ENCODE results near the gene PRF1.

PRF1 gene

GRCh38 chr10:70573599-70574506, 28.7 kb downstream of the PRF1 start:
- no peak for DNase-seq

DNA sequence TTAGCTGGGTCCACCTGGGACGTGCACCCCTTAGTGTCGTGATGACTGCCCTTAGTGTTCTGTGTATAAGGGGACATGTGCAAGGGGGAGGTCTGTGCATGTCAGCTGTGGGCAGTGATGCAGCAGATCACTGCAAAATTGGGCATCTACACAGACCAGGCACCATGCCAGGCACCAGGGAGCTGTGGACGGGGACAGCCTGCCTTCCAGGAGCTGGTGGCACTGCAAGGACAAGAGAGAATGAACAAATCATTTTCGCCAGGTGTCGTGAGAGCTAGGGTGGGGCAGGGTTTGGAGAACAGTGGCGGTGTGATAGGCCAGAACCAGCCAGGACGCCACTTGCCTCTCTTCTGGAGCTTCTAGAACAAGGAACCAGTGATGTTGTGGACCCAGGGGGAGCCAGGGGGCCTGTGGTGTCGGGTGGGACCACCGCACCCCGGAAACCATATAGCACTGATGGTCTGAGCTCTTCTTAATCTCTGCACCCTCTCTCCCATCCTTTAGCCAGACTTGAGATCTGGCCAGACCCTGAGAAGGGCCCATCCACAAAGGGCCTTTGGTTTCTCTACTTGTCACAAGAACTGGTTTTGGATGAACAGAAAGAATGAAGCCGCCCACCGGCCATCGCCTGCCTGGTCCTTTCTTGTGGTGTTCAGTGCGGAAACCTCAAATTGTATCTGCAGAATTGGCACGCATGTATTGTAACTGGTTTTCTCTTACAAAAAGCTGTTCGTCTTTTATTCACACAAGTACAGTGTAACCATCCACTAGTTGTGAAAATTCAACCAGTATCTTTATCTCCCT, 30.7 kb downstream of the PRF1 start:
- no peak for DNase-seq

GRCh38 chr10:70571236-70571635, 31.3 kb downstream of the PRF1 start:
- no peak for DNase-seq

- no peak for DNase-seq
Observed at GRCh38 chr10:70568781-70569495, 33.6 kb downstream of the PRF1 start.

GRCh38 chr10:70568113-70568512, 34.4 kb downstream of the PRF1 start:
- DNase-seq, result no peak

GRCh38 chr10:70567603-70568002, 34.9 kb downstream of the PRF1 start:
- DNase-seq, result peak; percentile 13

DNA sequence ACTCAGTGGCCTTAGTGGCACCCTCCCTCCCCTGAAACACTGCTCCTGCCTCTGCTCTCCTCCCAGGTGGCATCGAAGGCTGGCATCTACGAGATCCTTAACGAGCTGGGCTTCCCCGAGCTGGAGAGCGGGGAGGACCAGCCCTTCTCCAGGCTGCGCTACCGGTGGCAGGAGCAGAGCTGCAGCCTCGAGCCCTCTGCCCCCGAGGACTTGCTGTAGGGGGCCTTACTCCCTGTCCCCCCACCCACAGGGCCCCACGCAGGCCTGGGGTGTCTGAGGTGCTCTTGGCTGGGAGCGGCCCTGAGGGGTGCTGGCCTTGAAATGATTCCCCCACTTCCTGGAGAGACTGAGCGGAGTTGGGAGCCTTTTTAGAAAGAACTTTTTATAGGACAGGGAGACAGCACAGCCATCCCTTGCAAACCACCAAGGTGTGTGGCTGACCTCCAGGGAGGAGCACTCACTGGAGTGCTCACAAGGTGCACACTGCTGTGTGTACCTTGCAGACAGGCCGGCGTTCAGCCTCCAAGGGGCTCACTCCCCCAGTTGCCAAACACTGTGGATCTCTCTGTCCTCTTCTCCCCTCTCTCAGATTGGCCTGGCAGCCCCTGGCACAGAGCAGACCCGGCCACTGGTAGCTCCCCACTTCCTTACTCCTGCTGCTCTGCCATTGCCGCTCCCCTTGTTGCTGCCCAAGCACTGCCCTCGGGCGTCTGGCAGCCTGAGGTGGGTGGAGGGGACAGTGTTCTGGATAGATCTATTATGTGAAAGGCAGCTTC, 35.8 kb downstream of the PRF1 start:
- no peak for DNase-seq

GRCh38 chr10:70565556-70566514, 36.7 kb downstream of the PRF1 start:
- no peak for DNase-seq

DNA sequence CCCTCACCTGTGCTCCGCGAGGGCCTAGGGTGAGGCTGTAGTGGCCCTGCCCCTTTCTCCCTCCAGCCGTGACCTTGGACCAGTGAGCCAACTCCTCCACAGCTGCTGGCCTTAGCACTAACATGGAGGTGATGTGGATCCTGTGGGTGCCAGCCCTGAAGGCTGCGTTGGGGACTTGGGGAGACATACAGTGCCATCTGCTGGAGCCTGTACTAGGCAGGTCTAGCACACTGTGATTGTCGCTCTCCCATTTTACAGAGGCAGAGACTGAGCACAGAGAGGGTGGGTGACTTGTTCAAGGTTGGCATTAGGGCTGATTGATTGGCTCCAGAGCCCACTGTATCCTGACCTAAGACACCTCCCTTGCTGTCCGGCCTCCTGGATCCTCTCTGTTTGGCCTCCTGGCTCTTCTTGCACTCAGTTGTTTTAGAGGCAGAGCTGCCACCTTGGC, 37.6 kb downstream of the PRF1 start:
- no peak for DNase-seq

DNA sequence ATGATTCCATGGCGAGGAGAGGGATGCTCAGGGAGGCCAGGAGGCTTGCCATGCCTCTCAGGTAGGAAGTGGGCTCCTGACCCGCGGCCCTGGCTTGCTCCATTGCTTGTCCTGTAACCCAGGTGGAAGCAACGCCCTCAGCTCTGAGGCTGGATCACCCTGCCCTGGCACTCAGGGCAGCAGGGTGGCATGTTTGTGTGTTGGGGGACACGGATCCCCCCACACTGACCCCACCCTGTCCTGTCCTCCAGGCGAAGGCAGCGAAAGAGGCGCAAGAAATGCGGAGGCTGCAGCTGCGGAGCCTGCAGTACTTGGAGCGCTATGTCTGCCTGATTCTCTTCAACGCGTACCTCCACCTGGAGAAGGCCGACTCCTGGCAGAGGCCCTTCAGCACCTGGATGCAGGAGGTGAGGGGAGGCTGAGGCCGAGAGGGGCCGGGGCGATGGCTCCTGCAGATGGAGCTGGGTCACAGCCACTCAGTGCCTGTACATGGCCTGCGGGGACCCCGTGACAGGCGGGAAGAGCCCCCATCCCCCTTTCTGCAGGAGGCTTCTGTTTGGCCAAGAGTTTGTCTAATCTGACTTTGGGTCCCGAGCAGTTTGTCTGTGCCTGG, 38.3 kb downstream of the PRF1 start:
- DNase-seq, result no peak

- DNase-seq, result no peak
Observed at GRCh38 chr10:70563230-70563629, 39.3 kb downstream of the PRF1 start.

DNA sequence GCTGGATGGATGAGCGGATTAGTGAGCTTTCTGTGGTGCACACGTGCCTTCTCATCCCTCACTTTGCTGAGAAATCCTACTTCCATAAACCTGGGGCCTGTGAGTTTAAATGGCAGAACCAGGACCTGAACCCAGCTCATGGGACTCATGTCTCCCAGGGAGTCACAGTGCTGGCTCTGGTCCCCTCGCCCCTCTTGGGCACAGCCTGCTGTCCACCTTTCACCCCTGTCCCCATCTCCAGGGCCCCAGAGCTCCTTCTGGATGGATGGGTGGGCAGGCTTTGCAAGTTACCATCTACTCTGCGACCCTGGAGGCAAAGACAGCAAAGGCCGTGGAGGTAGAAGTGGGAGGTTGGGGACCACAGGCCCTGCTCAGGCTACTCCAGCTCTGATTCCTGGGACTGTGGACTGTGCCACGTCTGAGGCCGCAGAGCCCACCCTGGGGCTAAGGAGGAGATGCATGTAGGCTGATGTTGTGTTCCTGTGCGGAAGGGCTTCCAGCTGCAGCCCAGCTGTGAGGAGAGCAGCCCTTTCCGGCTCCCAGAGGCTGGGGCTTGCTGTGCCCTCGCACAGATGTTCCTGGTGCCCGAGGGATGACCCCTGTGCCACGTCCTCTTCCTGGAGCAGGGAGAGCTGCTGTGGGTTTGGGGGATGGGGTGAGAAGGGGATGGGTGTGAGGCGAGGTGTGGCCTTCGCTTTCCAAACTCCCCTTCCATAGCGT, 40.3 kb downstream of the PRF1 start:
- no peak for DNase-seq

GRCh38 chr10:70561558-70561957, 41.0 kb downstream of the PRF1 start:
- no peak for DNase-seq

- peak; percentile 13 for DNase-seq
Observed at GRCh38 chr10:70561070-70561469, 41.5 kb downstream of the PRF1 start.

DNA sequence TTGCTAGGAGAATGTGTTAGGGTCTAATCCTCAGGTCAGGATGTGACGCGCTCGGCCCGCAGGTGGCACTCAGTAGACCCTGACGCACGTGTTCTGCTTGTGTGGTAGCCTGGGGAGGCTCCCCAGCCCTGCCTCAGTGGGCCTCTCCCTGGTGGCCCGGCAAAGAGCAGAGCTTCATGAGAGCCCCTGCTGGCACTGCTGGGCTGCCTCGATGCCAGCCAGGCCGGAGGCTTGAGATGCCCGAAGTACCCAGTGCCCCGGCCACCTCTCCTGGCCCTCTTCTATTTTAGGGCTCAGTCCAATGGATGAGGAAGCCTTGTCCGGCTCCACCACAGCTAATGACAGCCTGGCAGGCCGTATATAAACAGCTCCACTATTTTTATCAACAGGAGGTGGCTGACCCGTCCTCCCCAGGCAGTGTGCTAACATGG, 42.0 kb downstream of the PRF1 start:
- DNase-seq, result no peak

- DNase-seq, result no peak
Observed at GRCh38 chr10:70559861-70560260, 42.7 kb downstream of the PRF1 start.

DNA sequence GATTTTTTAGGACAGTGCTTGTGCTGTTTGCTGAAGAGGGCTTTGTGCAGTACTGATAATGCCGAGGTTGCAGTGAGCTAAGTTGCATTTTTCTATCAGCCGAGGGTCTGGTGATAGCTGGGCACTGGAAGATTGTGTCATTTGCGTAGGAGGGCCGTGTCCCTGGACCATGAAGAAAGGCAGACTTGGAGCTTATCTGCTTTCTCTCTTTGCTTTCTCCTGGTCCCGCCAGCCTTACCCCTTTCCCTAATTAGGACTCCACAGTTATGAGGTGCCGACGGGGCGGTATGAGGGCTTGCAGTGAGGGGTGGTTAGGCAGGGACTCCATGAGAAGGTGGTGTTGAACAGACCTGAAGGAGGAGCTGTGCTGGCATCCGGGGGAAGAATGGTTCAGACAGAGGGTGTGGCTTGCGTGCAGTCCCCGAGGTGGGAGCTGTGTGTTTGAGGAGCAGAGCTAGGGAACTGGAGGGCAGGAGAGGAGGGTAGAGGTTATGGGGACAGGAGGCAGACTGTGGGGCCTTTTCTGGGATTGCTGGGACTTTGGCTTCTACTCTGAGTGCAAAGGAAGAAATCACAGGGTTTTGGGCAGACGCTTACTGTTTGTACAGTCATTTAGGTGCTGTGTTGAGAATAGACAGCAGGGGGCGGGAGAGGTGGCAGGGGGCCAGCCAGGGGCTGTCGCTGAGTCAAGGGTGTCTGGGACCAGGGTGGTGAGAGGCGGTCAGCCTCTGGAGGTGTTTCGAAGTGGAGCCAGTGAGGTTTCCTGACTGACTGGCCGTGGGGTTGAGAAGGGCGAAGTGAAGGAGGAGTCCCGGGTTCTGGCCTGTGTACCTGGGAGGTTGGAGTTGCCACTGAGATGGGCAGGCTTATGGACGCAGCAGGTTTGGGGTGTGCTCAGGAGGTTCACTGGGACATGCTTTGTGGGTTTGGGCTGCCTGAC, 43.4 kb downstream of the PRF1 start:
- DNase-seq, result peak; percentile 60

- DNase-seq, result no peak
Observed at GRCh38 chr10:70558295-70558694, 44.2 kb downstream of the PRF1 start.

DNA sequence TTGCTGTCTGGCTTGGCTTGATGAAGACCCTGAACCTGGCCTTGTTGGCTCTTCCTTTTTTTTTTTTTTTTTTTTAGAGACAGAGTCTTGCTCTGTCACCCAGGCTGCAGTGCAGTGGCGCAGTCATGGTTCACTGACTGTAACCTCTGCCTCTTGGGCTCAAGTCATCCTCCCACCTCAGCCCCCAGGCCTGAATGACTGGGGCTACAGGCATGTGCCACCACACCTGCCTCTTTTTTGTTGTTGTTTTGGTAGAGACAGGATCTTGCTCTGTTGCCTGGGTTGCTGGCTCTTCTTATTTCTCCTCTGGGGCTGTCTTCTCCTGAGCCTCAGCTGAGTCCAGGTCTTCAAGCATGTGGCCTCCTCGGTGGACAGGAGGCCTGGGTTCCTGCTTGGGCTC, 44.7 kb downstream of the PRF1 start:
- no peak for DNase-seq

Measured in NCI-H1694 (cell line).